HG02623 (cell line): ENCODE results near the gene PANK4.

Source experiments
- ATAC-seq: cut with Tn5 transposase; IDR thresholded peaks from one replicate; pipeline ENCODE4 v1.9.1; 2021; ENCODE audit warnings: moderate library complexity; ENCODE audit not compliant: unreplicated experiment

The PANK4 gene

DNA sequence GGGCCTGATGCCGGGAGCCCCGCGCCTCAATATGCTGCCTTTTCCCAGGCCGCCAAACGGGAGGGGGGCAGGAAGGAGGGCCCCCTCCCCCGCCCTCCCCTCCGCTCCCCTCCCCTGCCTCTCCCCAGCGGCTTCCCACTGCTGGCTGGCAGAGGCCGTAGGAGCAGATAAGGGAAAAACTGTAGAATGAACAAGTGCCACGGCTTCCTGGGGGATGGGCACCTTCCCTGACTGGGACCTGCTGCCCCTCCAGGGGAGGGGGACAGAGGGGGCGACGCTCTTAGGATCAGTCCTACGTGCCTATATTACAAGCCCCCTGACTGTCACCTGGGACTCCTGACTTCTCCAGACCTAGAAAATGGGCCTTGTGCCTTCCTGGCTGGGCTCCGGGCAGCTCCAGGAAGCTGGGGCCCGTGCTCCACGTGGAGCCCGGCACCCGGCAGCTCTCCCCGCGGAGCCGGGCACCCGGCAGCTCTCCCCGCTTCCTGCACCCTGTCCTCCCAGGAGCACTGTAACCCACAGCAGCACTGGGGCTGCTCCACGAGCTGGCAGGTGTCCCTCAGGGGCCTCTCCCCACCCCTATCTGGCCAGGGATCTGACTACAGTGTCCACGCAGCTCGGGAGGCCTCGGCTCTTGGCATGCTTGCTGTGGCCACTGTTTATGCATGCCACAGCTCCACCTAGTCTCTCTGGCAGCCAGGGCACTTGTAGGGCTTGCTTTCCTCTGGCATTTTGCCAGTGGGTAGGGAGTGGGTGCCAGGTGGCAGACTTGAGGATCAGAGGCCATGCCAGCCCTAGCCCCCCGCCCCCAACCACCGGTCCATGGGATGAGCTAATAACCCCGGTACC is 4.3 kb upstream of the PANK4 start:
- ATAC-seq = no peak

DNA sequence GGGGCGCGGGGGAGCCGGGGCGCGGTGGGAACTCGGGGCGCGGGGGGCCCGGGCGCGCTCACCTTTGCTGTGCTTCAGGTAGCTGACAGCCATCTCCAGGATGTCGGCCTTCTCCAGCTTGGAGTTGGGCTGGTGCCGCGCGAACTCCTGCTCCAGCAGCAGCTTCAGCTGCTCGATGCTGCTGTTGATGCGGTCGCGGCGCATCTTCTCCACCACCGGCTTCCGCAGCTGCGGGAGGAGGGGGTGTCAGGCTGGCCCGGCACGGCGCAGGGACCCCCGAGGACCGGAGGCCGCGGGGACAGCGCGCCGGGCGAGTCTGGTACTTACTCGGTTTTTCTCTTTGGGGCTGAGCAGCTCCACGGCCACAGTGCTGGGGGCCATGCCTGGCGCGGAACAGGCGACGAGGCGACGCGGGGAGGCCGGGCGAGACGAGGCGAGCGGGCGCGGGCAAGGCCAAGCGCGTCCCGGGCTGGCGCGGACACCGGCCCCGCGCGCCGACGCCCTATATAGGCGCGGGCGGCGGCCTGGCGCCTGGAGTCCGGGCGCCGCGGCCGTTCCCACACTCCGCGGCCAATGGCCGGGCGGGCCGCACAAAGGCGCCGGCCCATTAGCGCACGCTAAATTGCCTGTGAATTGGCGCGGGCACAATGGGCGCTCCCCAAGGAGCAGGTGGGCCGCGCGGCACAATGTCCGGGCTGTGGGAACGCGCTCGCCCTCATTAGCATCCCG is 3.6 kb upstream of the PANK4 start, which contains the start of gene HES5:
Gene HES5 (minus strand): TSS at position 480 of the 729 bp plus-strand sequence. CDS start 99 bp downstream, at position 381.
- ATAC-seq = no peak

DNA sequence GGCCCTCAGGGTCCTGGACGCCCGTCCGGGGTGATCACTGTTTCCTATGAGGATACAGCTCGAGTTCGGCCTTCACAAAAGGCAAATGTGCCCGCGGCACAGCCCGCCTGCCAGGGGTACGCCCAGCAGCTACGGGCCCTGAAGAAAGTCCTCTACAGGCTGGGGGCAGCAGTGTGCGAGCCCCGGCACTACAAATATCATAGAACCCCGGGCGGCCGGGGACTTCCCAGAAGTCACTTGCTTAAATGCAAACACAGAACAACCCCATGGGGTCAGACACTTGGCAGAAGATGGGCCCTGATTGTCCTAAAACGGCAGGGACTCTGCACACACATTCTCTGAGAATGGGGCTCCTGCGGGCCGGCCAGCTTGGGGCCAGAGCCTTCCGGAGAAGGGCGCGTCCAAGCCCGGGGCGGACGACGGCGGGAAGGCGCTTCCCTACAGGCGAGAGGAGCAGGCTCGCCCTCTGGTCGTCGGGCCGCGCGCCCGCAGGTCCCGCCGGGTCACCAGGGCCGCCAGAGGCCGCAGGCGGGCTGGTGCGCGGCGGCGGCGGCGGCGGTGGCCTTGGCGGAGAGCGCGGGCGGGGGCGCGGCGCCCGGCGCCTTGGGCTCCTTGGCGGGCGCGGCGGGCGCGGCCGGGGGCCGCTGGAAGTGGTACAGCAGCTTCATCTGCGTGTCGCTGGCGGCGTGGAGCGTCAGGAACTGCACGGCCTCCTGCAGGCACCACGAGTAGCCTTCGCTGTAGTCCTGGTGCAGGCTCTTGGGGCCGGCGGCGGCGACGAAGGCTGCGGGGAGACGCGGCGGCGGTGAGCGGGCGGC is 2.8 kb upstream of the PANK4 start:
- ATAC-seq = no peak

DNA sequence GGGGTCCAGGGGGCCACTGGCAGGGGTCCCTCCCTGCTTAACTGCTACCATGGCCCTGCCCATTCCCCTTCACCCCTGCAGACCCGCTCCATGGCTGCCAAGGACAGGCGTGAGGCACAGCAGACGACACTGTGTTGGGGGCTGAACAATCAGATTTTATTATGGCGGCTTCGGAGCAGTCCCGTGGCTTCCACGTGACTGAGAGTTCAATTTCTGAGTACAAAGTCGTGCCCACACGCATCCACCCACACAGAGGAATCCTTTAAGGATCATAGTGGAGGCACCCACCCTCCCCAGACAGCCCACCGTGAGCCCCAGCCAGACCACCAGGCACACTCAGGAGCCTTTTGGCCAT is 2.2 kb upstream of the PANK4 start:
- ATAC-seq = no peak

DNA sequence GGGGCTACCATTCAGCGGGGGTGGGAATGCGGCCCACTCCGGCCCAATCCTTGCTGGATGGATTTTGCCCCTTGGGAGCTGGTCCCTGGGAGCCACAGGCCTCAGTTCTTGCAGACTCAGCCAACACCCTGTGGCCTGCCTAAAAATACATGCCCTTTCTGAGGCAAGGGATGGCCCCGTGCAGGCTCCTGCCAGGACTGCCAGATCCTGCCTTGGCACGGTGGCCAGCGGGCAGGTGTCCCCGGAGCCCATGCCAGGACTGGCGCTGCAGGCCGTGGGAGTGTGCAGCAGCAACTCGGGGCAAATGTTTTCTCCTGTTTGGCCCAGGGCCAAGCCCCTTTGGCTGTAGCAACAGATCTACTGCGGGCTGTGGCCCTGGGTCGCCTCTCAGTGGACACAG is 1.6 kb upstream of the PANK4 start:
- ATAC-seq = no peak

DNA sequence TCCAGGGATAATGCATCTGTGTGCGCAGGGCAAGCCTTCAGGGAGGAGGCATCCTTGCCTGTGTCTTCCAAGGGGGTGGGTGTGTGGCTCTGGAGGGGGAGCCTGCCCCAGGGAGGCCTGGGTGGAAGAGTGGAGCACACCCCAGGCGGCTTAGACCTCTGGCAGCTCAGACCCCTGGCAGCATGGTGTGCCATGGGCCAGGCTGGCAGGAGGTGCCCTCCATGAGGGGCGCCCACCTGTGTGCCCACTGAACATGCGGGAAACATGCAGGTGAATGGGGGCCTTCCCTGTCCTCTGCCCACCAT is 1.1 kb upstream of the PANK4 start:
- no peak for ATAC-seq

DNA sequence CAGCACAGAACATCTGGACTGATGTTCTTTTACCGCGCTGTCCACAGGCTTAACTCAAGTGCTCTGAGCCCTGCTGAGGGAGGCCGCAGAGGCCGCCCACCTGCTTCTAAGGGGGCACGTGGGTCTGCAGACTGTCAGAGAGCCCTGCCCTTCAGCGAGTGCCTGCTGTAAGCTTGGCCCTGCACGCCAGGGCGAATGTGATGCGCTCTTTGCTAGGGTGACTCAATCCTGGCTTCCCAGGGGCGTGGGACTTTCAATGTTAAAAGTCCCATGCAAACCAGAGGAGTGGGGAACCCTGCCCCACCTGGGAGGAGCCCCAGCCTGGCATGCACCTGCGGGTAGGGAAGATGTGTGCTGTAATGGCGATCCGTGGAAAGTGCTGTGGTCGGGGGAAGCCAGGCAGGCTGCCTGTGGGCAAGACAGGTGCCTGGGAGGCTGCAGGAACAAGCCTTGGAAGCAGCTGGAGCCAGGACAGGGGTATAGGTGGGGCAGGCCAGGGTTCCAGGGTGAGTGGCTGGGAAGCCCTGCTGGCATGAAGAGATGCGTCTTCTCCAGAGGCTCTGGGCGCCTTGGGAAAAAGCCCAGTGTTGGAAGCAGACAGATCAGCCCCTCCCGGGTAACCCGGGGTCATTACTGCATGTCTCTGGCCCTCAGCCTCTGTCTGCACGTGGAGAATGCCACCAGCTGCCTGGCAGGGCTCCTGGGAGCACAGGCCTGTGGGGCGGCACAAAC is 594 bp upstream of the PANK4 start:
- peak; percentile 16 for ATAC-seq

DNA sequence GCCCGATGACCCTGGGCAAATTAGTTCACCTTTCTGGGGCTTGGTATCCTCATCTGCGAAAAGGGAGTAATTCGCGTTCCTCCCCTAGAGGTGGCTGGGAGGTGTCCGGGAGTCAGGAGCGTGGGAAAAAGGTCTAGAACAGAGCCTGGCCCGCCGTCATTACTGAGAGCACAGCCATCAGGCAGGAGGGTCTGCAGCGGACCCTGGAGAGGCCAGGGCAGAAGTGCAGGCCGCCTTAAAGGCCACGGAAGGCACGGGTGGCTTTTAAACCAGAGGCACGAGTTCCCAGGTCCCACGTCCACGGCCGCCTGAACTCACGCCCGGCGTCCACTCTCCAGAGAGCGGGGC is 850 bp downstream of the PANK4 start:
- ATAC-seq = no peak

DNA sequence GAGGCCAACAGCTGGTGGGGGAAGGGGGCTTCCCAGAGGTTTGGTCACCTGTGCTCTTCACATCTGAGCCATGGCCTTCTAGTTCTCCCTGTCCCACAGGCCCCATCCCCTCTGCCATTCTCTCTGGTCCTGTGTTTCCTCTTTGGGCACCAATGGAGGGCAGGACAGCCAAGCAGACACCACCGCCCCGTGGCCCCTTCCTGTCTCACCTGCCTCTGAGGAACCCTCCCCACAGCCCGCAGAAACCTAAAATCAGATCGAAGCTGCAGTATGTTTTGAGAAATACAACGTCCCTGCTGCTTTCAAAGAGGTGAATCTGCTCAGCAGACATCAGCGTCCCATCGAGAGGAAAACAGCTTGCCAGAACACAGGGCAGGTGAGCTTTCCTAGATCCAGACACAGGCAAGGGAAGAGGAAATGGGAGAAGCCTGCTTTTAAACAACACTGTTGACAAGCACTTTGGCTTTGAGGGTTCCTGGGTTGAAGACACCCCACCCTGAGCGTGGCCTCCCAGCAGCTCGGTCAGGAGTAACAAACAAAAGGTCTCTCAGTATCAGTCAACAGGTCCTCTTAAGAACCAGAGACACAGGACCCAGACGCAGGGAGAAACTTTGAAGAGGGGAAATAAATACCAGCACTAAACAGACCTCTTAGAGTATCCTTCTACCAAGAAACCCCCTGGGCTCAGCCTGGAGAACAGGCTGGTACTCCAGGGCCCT is 2.3 kb downstream of the PANK4 start:
- ATAC-seq = no peak

DNA sequence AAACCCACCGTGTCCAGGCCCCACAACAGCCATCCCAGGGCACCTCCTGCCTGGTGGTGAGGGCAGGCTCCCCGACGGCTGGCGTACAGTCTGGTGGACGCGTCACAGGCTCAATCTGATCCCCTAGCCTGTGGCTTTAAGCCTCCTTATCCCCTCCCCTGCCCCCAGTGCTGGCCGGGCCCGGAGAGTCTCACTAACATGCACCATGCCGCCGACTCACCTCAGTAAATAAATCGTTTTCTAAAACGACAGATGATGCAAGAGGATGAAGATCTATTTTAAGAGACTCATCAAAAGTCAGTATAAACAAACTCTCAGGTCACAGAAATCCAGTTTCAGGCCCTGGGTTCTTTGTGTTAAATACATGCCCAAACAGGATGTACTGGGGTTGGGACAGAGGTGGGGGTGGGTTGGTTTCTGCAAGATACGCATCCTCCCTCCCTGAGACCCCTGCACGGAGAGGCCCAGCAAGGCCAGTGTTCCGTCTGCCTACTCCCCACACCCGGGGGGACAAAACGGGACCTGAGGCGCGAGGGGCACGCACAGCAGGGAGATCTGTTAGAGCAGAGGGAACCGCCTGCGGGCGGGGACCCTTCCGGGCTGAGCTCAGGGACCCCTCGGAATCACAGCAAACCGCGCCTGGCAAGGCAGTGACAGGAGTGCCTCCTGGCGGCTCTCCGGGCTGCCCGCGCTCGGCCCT is 3.1 kb downstream of the PANK4 start:
- ATAC-seq = no peak

DNA sequence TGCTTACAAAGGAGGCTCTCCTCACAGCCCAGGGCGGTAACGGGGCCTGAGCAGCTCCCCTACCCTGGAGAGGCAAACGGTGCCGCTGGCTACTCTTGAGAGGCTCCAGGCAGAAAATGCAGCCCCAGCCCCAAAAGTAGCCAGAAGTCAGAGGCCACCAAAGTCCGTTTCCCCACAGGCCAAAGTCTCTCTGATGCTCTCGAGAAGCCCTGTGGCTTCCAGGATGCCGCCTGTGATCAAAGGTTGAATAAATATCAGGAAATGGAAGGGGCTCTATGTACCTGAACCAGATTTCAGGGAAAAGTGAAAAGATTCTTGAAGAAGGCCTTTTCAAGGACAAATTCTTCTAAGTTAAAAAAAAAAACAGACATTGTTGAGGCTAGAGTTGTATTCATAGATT is 4.2 kb downstream of the PANK4 start:
- no peak for ATAC-seq

DNA sequence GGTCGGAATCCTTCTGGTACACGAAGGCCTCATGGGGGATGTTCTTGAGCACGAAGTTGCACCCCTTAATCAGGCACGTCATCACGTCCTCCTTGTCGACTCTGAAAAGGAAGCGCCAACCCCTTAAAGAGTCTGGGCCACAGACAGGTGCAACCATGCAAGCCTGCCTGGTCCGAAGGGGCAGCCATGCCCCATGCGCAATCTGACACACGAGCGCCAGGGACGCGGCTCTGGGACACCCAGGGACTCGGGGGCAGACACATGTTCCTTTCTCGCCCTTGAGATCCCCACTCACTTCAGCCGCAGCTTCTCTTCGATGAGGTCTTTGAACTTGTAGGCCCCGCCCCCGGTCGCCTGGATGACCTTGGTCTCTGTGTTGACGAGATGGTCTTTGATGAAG is 5.6 kb downstream of the PANK4 start:
- ATAC-seq = no peak

DNA sequence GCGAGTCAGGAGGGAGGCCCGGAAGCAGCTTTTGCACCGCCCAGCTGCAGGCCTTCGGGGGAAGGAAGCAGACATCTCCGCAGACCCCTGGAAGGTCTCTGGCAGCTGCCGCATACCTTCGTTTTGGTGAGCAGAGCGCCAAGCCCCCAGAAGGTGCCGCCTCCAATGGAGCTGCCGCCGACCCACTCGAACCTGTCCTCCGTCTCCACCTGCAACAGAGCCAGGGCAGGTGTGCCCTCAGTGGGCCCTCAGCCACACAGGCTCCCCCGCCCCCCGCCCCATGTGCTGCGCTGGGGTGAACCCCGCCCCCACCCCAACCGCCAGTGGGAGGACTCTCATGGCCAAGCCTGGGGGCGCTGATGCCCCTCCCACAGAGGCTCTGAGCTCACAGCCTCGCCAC is 6.2 kb downstream of the PANK4 start:
- ATAC-seq = no peak

DNA sequence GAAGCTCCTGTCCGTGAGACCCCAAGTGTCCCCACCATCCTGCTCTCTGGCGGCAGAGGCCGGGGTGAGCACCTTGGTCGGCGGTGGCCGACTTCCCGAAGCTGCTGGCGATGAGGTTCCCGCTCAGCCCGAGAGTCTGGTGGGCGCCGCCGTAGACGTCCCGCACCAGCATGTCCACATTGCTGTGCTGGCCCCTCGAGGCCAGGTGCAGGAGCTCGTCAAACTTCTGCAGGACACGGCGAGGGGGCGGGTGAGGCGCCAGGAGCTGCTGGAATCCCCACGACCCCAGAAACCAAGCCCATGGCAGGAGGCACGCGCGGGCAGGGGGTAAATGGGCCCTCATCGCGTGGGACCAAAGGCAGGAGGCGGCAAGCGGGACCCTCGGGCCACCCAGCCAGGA is 6.7 kb downstream of the PANK4 start:
- ATAC-seq = no peak

DNA sequence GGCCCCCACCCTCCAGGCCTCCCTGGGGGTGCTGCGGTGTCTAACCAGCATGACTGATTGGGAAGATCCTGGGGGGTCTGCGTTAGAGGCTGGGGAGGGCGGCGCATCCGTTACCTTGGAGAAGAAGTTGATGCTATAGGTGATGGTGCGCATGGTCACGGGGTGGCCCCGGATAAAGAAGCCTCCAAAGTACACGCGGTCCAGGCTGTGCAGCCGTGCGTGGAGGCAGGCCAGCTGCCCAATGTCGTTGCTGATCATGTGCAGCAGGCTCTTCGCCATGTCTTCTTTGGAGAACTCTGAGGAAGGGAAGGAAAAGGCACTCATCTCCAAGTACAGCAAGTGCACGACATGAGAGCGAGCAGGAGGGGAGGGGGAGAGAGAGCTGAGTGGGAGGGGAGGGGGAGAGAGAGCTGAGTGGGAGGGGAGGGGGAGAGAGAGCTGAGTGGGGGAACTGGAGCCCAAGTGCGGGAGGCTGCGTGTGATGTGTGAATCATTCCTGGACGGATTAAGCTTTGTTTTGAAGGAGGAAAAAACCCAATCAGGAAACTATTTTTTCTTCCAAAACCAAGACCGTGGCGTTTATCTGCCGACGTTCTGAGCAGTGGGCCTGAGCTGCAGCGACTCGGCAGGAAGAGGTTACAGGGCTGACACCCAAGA is 7.2 kb downstream of the PANK4 start:
- ATAC-seq = no peak

DNA sequence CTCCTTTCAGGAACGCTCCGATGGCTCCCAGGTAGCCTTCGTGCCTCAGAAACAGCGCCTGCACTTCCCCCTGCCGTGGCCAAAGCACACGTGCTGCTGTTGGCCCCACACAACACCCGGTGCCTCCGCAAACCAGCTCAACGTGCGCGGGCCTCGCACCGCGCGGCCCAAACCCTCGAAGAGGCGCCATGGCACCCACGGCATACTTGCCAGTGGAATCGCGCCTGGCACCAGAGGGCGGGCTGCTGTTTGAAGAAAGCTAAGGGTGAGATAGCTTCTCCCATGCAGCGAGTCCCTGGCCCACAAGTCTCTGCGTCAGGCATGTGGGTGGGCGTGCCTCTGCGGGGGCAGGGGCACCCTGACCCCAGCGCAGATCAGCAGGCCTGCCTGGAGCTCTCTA is 7.9 kb downstream of the PANK4 start:
- ATAC-seq = no peak

DNA sequence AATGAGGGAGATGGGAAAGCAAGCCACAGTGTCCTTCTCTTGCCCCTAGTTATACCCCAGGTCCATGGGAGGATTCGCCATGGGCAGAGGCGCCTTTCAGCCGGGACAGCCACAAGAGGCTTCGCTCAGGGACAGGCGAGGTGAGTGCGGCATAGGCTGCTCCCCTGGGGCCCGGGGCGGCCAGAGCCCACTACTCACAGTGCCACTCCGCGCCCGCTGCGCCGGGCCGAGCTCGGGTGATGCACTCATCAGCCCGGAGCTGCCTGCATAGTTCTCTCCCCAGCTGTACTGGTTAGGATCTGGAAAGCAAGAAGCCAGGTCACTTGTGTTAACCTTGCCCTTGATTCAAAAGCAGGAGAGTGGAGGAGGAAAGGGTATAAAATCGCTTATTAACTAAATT is 8.4 kb downstream of the PANK4 start:
- no peak for ATAC-seq

DNA sequence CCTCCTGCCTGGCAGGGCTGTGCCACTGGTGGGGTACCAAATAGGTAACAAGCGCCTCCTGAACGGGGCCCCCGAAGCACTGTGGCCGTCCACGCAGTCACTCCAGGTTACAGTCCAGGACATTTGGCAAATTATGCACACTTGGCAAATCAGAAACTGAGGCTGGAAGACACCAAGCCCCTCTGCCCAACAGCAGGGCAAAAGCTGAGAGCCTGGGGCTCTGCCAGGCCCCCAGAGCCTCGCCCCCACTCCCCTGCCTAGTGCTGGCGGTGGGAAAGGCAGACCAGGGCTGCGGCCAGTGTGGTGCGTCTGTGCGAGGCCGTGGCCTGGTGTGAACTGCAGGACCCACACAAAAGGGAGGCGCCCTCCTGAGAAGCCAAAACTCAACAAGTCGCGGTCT is 9.4 kb downstream of the PANK4 start:
- ATAC-seq = no peak

DNA sequence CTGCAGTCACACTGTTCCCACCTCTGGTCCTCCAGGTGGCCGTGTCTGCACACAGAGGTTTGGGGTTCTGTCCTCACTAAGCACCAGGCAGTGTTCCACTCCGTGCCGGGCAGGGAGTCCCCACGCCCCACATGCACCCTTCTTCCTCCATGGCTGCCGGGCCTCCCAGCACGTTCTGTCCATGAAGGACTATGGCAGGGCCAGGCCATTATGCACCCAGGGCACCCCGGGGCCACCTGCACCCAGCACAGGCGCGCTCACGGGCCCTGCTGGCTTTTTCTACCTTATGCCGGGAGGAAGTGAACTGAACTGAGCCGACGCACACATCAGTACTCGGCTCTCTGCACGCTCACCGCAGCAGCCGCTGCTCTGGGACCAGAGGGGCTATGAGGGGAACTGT is 10.3 kb downstream of the PANK4 start:
- no peak for ATAC-seq

DNA sequence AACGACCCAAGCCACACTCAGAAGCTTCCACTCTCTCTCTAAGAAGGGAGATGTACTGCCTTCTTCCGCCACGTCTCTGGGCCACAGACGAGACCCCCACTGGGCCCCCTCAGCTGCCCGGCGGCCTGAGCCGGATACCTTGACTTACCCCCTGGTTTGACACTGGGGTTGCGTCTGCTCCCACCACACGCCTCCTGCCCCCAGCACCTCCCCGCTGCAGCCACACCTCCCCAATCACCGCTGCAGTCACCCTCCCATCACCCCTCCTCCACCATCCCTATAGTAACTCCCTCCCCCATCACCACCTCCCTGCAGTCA is 10.7 kb downstream of the PANK4 start:
- no peak for ATAC-seq
